ENCODE results near the gene ATP5F1C. TPM values are rescaled to one million over a fixed set of nuclear protein-coding genes. Genes with fewer than 3 reads are reported as not detected.
"Not testable (repeated sequence)": the region's sequence is repeated elsewhere in the genome, so short reads cannot be mapped to it uniquely, and the experiment has no call there.

ATP5F1C gene
- total RNA-seq, 6 experiments from 2014 or later = 298 to 340 (median 308) TPM

- peak; percentile 36 for DNase-seq
- TF ChIP-seq CTCF (IDR thresholded peaks at IDR 0.05) = no peak
- peaks cover 8% of the 10 kb centered on the region for H3K4me1 Mint-ChIP-seq (ENCODE audit: low read depth)
- no peaks in the 10 kb centered on the region for H3K9me3 Mint-ChIP-seq
- H3K27me3 Mint-ChIP-seq (ENCODE audit: insufficient read depth) = no peaks in the 10 kb centered on the region
- H3K27ac Mint-ChIP-seq = peak overlapping the region; percentile 64; the same call in 1 of the 2 replicates
- H3K36me3 Mint-ChIP-seq (ENCODE audit: low read depth) = peaks cover 23% of the 10 kb centered on the region
- no peak overlapping the region for H3K4me3 Mint-ChIP-seq
These were observed 20.8 kb upstream of the ATP5F1C start for GRCh38 chr10:7767209-7767608.

GRCh38 chr10:7768417-7768816 lies 19.6 kb upstream of the ATP5F1C start:
- Mint-ChIP-seq H3K4me1 (ENCODE audit: low read depth) (peaks cover 8% of the 10 kb centered on the region), H3K27ac (no peak overlapping the region), H3K27me3 (ENCODE audit: insufficient read depth) (no peaks in the 10 kb centered on the region), H3K36me3 (ENCODE audit: low read depth) (peaks cover 20% of the 10 kb centered on the region), H3K9me3 (no peaks in the 10 kb centered on the region), H3K4me3 (no peak overlapping the region)
- TF ChIP-seq CTCF (IDR thresholded peaks at IDR 0.05) = no peak
- DNase-seq = no peak

- DNase-seq = no peak
- no peaks in the 10 kb centered on the region; the same call in 1 of the 2 replicates for H3K4me1 Mint-ChIP-seq (ENCODE audit: low read depth)
- no peaks in the 10 kb centered on the region for H3K9me3 Mint-ChIP-seq
- H3K36me3 Mint-ChIP-seq (ENCODE audit: low read depth) = peaks cover 27% of the 10 kb centered on the region
- H3K27ac Mint-ChIP-seq = no peak overlapping the region
- TF ChIP-seq CTCF (IDR thresholded peaks at IDR 0.05) = no peak
- H3K27me3 Mint-ChIP-seq (ENCODE audit: insufficient read depth) = no peaks in the 10 kb centered on the region
- no peak overlapping the region for H3K4me3 Mint-ChIP-seq
These were observed 13.9 kb upstream of the ATP5F1C start for GRCh38 chr10:7773845-7774801.

GRCh38 chr10:7776777-7777176 lies 11.2 kb upstream of the ATP5F1C start:
- H3K36me3 Mint-ChIP-seq (ENCODE audit: low read depth) = peaks cover 24% of the 10 kb centered on the region
- DNase-seq = no peak
- H3K4me1 Mint-ChIP-seq (ENCODE audit: low read depth) = peaks cover 5% of the 10 kb centered on the region
- no peak overlapping the region for H3K27ac Mint-ChIP-seq
- H3K4me3 Mint-ChIP-seq = no peak overlapping the region
- no peaks in the 10 kb centered on the region for H3K9me3 Mint-ChIP-seq
- no peaks in the 10 kb centered on the region for H3K27me3 Mint-ChIP-seq (ENCODE audit: insufficient read depth)
- no peak for TF ChIP-seq CTCF (IDR thresholded peaks at IDR 0.05)

- H3K27me3 Mint-ChIP-seq (ENCODE audit: insufficient read depth); H3K9me3 Mint-ChIP-seq; DNase-seq; H3K27ac Mint-ChIP-seq; H3K4me3 Mint-ChIP-seq: not testable (repeated sequence)
- H3K36me3 Mint-ChIP-seq (ENCODE audit: low read depth) = peaks cover 19% of the 10 kb centered on the region
- H3K4me1 Mint-ChIP-seq (ENCODE audit: low read depth) = peaks cover 14% of the 10 kb centered on the region; the same call in 1 of the 2 replicates
These were observed 5.8 kb upstream of the ATP5F1C start for GRCh38 chr10:7782194-7782593.

GRCh38 chr10:7786430-7786829 lies 1.5 kb upstream of the ATP5F1C start:
- no peak overlapping the region for H3K27ac Mint-ChIP-seq
- no peak overlapping the region for H3K4me3 Mint-ChIP-seq
- TF ChIP-seq CTCF (IDR thresholded peaks at IDR 0.05) = no peak
- H3K9me3 Mint-ChIP-seq = no peaks in the 10 kb centered on the region
- H3K4me1 Mint-ChIP-seq (ENCODE audit: low read depth) = peaks cover 31% of the 10 kb centered on the region
- no peaks in the 10 kb centered on the region for H3K27me3 Mint-ChIP-seq (ENCODE audit: insufficient read depth)
- no peak for DNase-seq
- peaks cover 14% of the 10 kb centered on the region for H3K36me3 Mint-ChIP-seq (ENCODE audit: low read depth)
